GM23338 (cell line): ENCODE results near the gene ZNF280C. TPM values are rescaled to one million over a fixed set of nuclear protein-coding genes. Genes with fewer than 3 reads are reported as not detected.

ENCODE experiments used
- ATAC-seq: fragments of 200-7000 bp; cut with Tn5 transposase; 3 replicates; pipeline ENCODE4 v1.9.1; 2020
- DNase-seq: peaks from one replicate; pipeline ENCODE4 v3.0.0-alpha.2; 2015; ENCODE audit warnings: low spot score
- H2AFZ ChIP-seq: fragments of 200-600 bp; sonication (generic); 2 replicates; pipeline ENCODE4 v1.8.0; 2016; ENCODE audit warnings: antibody characterized with exemption, mild to moderate bottlenecking, moderate library complexity
- H3F3A ChIP-seq: fragments of 200-600 bp; sonication (generic); replicated peaks from 2 replicates; pipeline ENCODE4 v1.8.0; 2017; ENCODE audit warnings: antibody characterized with exemption, mixed run types, low read depth
- H3K27ac ChIP-seq: fragments of 200-600 bp; sonication (generic); 2 replicates; pipeline ENCODE4 v1.6.1; 2016; ENCODE audit warnings: low read depth
- H3K27me3 ChIP-seq: fragments of 200-600 bp; sonication (generic); 2 replicates; pipeline ENCODE4 v1.8.0; 2016; ENCODE audit warnings: mild to moderate bottlenecking, mixed run types, moderate library complexity; ENCODE audit not compliant: insufficient read depth
- H3K36me3 ChIP-seq: fragments of 200-600 bp; sonication (generic); 2 replicates; pipeline ENCODE4 v1.8.0; 2016; ENCODE audit warnings: mild to moderate bottlenecking; ENCODE audit not compliant: insufficient read depth
- H3K4me1 ChIP-seq: fragments of 200-600 bp; sonication (generic); 2 replicates; pipeline ENCODE4 v1.8.0; 2016; ENCODE audit warnings: mild to moderate bottlenecking, moderate library complexity; ENCODE audit not compliant: insufficient read depth
- H3K4me2 ChIP-seq: fragments of 200-600 bp; sonication (generic); 2 replicates; pipeline ENCODE4 v1.7.1; 2017; ENCODE audit warnings: mixed run types
- H3K4me3 ChIP-seq: fragments of 200-600 bp; sonication (generic); 2 replicates; pipeline ENCODE4 v1.6.1; 2016; ENCODE audit warnings: mixed run types
- H3K79me2 ChIP-seq: fragments of 200-600 bp; sonication (generic); replicated peaks from 2 replicates; pipeline ENCODE4 v1.8.0; 2017; ENCODE audit warnings: mild to moderate bottlenecking; ENCODE audit not compliant: insufficient read depth
- H3K9me2 ChIP-seq: fragments of 200-600 bp; sonication (generic); 2 replicates; pipeline ENCODE4 v1.8.0; 2017; ENCODE audit not compliant: insufficient read depth
- H4K20me1 ChIP-seq: fragments of 200-600 bp; sonication (generic); replicated peaks from 2 replicates; pipeline ENCODE4 v1.8.0; 2017; ENCODE audit warnings: mild to moderate bottlenecking; ENCODE audit not compliant: insufficient read depth
- H3K27ac Mint-ChIP-seq: 2 replicates; pipeline ENCODE4 v1.8.0; 2020; ENCODE audit warnings: inconsistent platforms, mild to moderate bottlenecking, moderate library complexity, mixed read lengths
- H3K27me3 Mint-ChIP-seq: 3 replicates; pipeline ENCODE4 v1.8.0; 2022; ENCODE audit warnings: low read depth, mild to moderate bottlenecking, moderate library complexity, mixed read lengths, inconsistent platforms; ENCODE audit not compliant: insufficient read depth, poor library complexity
- H3K36me3 Mint-ChIP-seq: 3 replicates; pipeline ENCODE4 v1.8.0; 2021; ENCODE audit warnings: low read depth, mild to moderate bottlenecking, inconsistent platforms, moderate library complexity, mixed read lengths
- H3K4me1 Mint-ChIP-seq: 3 replicates; pipeline ENCODE4 v1.8.0; 2020; ENCODE audit warnings: mild to moderate bottlenecking, inconsistent platforms, mixed read lengths
- H3K4me3 Mint-ChIP-seq: 3 replicates; pipeline ENCODE4 v1.8.0; 2021; ENCODE audit warnings: moderate library complexity, mild to moderate bottlenecking, inconsistent platforms, mixed read lengths
- H3K9me3 Mint-ChIP-seq: 3 replicates; pipeline ENCODE4 v1.8.0; 2020; ENCODE audit warnings: moderate library complexity, mild to moderate bottlenecking, inconsistent platforms, mixed read lengths
- CTCF ChIP-seq, 2 experiments: fragments of 200-600 bp in 1 of 2; sonication (generic) in 1 of 2; conservative IDR thresholded peaks; 2 replicates each; pipeline versions ENCODE4 v1.5.1 to v1.6.1; 2016 to 2017; ENCODE audit warnings: antibody characterized with exemption in 2 of 2, low read depth in 2 of 2, mild to moderate bottlenecking in 2 of 2, moderate library complexity in 1 of 2
- POLR2AphosphoS5 ChIP-seq: IDR thresholded peaks from 2 replicates; pipeline ENCODE4 v1.6.1; 2016; ENCODE audit warnings: antibody characterized with exemption, low read depth
- ZNF331 ChIP-seq: fragments of 250-450 bp; sonication (Bioruptor Pico); IDR thresholded peaks from 2 replicates; pipeline ENCODE4 v1.5.0; 2020; ENCODE audit warnings: low read depth, mild to moderate bottlenecking, moderate library complexity
- polyA plus RNA-seq: library from polyadenylated mRNA; unstranded; fragments of >200 nt; fragmentation: Nextera tagmentation; extraction: Ambion mirVana; gene quantifications from 2 replicates; pipeline ENCODE4 v1.2.1, GENCODE V29; 2016
- total RNA-seq: library from RNA; depleted of rRNA; stranded (reverse); fragments of >200 nt; shearing (Covaris generic); gene quantifications from 2 replicates; pipeline ENCODE4 v1.2.3, GENCODE V29; 2014
- TF ChIP-seq, protein P1 (sequence below): fragments of 250-450 bp; sonication (Bioruptor Pico); IDR thresholded peaks from 2 replicates; pipeline ENCODE4 v1.5.0; 2020; ENCODE audit warnings: mild to moderate bottlenecking, moderate library complexity

ZNF280C gene
- total and polyA plus RNA-seq, 2 experiments from 2014 or later = 7.9 to 14.4 TPM

DNA sequence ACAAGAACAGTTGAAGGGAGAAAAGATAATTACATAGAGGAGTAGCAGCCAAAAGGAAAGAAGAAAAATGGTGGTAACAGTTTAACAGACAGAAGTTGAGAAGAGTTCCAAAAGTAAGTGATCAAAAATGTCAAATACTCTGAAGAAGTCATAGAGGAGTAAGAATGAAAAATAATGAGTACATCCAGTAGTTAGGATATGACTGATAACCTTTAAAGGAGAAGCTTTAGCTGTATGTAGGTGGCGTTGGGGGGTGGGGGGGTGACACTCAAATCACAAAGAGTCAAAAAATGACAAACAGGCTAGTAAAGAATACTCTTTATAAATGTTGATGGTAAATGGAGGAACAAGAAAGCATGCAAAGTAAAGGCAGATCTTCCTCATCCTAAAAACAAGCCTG lies 56.3 kb downstream of the ZNF280C start:
- H3K79me2 ChIP-seq = no peaks in the 10 kb centered on the region
- TF ChIP-seq, protein P1, sequence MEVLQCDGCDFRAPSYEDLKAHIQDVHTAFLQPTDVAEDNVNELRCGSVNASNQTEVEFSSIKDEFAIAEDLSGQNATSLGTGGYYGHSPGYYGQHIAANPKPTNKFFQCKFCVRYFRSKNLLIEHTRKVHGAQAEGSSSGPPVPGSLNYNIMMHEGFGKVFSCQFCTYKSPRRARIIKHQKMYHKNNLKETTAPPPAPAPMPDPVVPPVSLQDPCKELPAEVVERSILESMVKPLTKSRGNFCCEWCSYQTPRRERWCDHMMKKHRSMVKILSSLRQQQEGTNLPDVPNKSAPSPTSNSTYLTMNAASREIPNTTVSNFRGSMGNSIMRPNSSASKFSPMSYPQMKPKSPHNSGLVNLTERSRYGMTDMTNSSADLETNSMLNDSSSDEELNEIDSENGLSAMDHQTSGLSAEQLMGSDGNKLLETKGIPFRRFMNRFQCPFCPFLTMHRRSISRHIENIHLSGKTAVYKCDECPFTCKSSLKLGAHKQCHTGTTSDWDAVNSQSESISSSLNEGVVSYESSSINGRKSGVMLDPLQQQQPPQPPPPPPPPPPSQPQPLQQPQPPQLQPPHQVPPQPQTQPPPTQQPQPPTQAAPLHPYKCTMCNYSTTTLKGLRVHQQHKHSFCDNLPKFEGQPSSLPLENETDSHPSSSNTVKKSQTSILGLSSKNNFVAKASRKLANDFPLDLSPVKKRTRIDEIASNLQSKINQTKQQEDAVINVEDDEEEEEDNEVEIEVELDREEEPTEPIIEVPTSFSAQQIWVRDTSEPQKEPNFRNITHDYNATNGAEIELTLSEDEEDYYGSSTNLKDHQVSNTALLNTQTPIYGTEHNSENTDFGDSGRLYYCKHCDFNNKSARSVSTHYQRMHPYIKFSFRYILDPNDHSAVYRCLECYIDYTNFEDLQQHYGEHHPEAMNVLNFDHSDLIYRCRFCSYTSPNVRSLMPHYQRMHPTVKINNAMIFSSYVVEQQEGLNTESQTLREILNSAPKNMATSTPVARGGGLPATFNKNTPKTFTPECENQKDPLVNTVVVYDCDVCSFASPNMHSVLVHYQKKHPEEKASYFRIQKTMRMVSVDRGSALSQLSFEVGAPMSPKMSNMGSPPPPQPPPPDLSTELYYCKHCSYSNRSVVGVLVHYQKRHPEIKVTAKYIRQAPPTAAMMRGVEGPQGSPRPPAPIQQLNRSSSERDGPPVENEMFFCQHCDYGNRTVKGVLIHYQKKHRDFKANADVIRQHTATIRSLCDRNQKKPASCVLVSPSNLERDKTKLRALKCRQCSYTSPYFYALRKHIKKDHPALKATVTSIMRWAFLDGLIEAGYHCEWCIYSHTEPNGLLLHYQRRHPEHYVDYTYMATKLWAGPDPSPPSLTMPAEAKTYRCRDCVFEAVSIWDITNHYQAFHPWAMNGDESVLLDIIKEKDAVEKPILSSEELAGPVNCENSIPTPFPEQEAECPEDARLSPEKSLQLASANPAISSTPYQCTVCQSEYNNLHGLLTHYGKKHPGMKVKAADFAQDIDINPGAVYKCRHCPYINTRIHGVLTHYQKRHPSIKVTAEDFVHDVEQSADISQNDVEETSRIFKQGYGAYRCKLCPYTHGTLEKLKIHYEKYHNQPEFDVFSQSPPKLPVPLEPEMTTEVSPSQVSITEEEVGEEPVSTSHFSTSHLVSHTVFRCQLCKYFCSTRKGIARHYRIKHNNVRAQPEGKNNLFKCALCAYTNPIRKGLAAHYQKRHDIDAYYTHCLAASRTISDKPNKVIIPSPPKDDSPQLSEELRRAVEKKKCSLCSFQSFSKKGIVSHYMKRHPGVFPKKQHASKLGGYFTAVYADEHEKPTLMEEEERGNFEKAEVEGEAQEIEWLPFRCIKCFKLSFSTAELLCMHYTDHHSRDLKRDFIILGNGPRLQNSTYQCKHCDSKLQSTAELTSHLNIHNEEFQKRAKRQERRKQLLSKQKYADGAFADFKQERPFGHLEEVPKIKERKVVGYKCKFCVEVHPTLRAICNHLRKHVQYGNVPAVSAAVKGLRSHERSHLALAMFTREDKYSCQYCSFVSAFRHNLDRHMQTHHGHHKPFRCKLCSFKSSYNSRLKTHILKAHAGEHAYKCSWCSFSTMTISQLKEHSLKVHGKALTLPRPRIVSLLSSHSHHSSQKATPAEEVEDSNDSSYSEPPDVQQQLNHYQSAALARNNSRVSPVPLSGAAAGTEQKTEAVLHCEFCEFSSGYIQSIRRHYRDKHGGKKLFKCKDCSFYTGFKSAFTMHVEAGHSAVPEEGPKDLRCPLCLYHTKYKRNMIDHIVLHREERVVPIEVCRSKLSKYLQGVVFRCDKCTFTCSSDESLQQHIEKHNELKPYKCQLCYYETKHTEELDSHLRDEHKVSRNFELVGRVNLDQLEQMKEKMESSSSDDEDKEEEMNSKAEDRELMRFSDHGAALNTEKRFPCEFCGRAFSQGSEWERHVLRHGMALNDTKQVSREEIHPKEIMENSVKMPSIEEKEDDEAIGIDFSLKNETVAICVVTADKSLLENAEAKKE (CRISPR knock-in tag) = no peak
- H3K4me3 ChIP-seq = no peak overlapping the region
- DNase-seq (no peak), ATAC-seq (no peak)
- no peaks in the 10 kb centered on the region for H3F3A ChIP-seq
- Mint-ChIP-seq H3K36me3 (peaks cover 61% of the 10 kb centered on the region), H3K27ac (no peak overlapping the region), H3K4me1 (no peaks in the 10 kb centered on the region), H3K9me3 (no peaks in the 10 kb centered on the region), H3K27me3 (no peaks in the 10 kb centered on the region), H3K4me3 (no peak overlapping the region)
- H4K20me1 ChIP-seq = no peaks in the 10 kb centered on the region
- no peaks in the 10 kb centered on the region for H3K9me2 ChIP-seq
- no peaks in the 10 kb centered on the region for H3K4me1 ChIP-seq
- no peak overlapping the region for H3K4me2 ChIP-seq
- peaks cover 17% of the 10 kb centered on the region; the same call in 1 of the 2 replicates for H3K36me3 ChIP-seq
- no peak overlapping the region for H2AFZ ChIP-seq
- no peak overlapping the region for H3K27ac ChIP-seq
- no peaks in the 10 kb centered on the region for H3K27me3 ChIP-seq

GRCh38 chrX:130211415-130212186 lies 57.1 kb downstream of the ZNF280C start:
- H3K27me3 ChIP-seq = no peaks in the 10 kb centered on the region
- no peak overlapping the region for H3K4me2 ChIP-seq
- H3K27ac Mint-ChIP-seq = no peak overlapping the region; the same call in 1 of the 2 replicates
- no peaks in the 10 kb centered on the region for H4K20me1 ChIP-seq
- H3K4me3 ChIP-seq = no peak overlapping the region
- peaks cover 59% of the 10 kb centered on the region for H3K36me3 Mint-ChIP-seq
- H3K27ac ChIP-seq = no peak overlapping the region
- no peaks in the 10 kb centered on the region for H3K27me3 Mint-ChIP-seq
- no peaks in the 10 kb centered on the region for H3K4me1 Mint-ChIP-seq
- DNase-seq (no peak), ATAC-seq (no peak)
- H3K36me3 ChIP-seq = peaks cover 17% of the 10 kb centered on the region; the same call in 1 of the 2 replicates
- no peaks in the 10 kb centered on the region for H3F3A ChIP-seq
- no peaks in the 10 kb centered on the region for H3K9me3 Mint-ChIP-seq
- H3K4me1 ChIP-seq = no peaks in the 10 kb centered on the region
- H3K4me3 Mint-ChIP-seq = no peak overlapping the region
- no peaks in the 10 kb centered on the region for H3K79me2 ChIP-seq
- no peak overlapping the region for H2AFZ ChIP-seq
- H3K9me2 ChIP-seq = no peaks in the 10 kb centered on the region
- TF ChIP-seq ZNF331 (CRISPR knock-in tag) (no peak), POLR2AphosphoS5 (no peak), CTCF (conservative IDR thresholded peaks at IDR 0.05; ENCODE audit: low read depth in 2 of 2) (no peak)
